K562 (cell line): ENCODE results near the gene PIGB. TPM values are rescaled to one million over a fixed set of nuclear protein-coding genes. Genes with fewer than 3 reads are reported as not detected.

Experiments
- ATAC-seq: fragments of 200-7000 bp; cut with Tn5 transposase; 3 replicates; pipeline ENCODE4 v1.9.1; 2020; ENCODE audit warnings: moderate library complexity
- BruUV-seq: library from RNA; stranded (reverse); fragments of 400-500 nt; replicated peaks from 2 replicates; lab custom pipeline; 2021; lab: Mats Ljungman, UMichigan
- CTCF ChIA-PET: fragments of 300-600 bp; formaldehyde crosslinking; extraction: SDS; loops from one replicate; lab custom pipeline; 2021; ENCODE audit warnings: low intra/inter-chr PET ratio; lab: Yijun Ruan, JAX
- POLR2A ChIA-PET: fragments of 300-600, 350-650 bp; sonication (Branson Sonifier 250); formaldehyde crosslinking; extraction: SDS; loops from one replicate; lab custom pipeline; 2021; ENCODE audit warnings: antibody characterized with exemption, inconsistent platforms; lab: Yijun Ruan, JAX
- DNase-seq, 4 experiments: peaks; one replicate each; pipeline versions ENCODE4 v3.0.0 to v3.0.0-alpha.2; 2011 to 2018; ENCODE audit warnings: low spot score in 3 of 4, mixed read lengths in 3 of 4; ENCODE audit errors: extremely low read depth in 1 of 4
- FAIRE-seq: peaks from 2 replicates; lab custom pipeline; 2011; peaks lifted over from hg19 to GRCh38; lab: Jason Lieb, UNC
- H2AFZ ChIP-seq: 2 replicates; pipeline ENCODE4 v1.6.0; 2011; ENCODE audit warnings: low read depth, low read length, control low read depth, inconsistent platforms
- H3K27ac ChIP-seq: fragments of 200-600 bp; 3 replicates; pipeline ENCODE4 v1.8.0; 2011; ENCODE audit warnings: low read depth, mild to moderate bottlenecking, control low read depth, inconsistent platforms, low read length, moderate library complexity, mixed read lengths; ENCODE audit errors: extremely low read depth
- H3K27me3 ChIP-seq, 2 experiments: fragments of 300-600 bp in 1 of 2; 2 replicates in 1 of 2; 3 replicates in 1 of 2; pipeline versions ENCODE4 v1.6.0 to v1.8.0; 2011; ENCODE audit warnings: inconsistent platforms in 2 of 2, low read length in 2 of 2, mild to moderate bottlenecking in 1 of 2, mixed read lengths in 1 of 2, moderate library complexity in 1 of 2; ENCODE audit not compliant: control insufficient read depth in 2 of 2, insufficient read depth in 2 of 2
- H3K36me3 ChIP-seq: fragments of 300-600 bp; 3 replicates; pipeline ENCODE4 v1.8.0; 2011; ENCODE audit warnings: mild to moderate bottlenecking, low read length, inconsistent platforms; ENCODE audit not compliant: control insufficient read depth, insufficient read depth
- H3K4me1 ChIP-seq, 2 experiments: fragments of 200-600 bp in 1 of 2; replicated peaks in 1 of 2; 2 replicates in 1 of 2; 3 replicates in 1 of 2; pipeline versions ENCODE4 v1.5.1 to v1.8.0; 2011; ENCODE audit warnings: inconsistent platforms in 2 of 2, low read length in 2 of 2, mild to moderate bottlenecking in 1 of 2, mixed read lengths in 1 of 2, moderate library complexity in 1 of 2; ENCODE audit not compliant: control insufficient read depth in 2 of 2, insufficient read depth in 2 of 2
- H3K4me2 ChIP-seq: 2 replicates; pipeline ENCODE4 v1.6.1; 2011; ENCODE audit warnings: low read length, control low read depth, inconsistent platforms, mixed read lengths; ENCODE audit not compliant: insufficient read depth
- H3K4me3 ChIP-seq: fragments of 200-600 bp; sonication (generic), shearing (Covaris generic); 2 replicates; pipeline ENCODE4 v1.5.1; 2016; ENCODE audit warnings: control low read depth, inconsistent platforms
- H3K79me2 ChIP-seq: fragments of 200-600 bp; 3 replicates; pipeline ENCODE4 v1.8.0; 2011; ENCODE audit warnings: low read length, inconsistent platforms; ENCODE audit not compliant: control insufficient read depth, insufficient read depth
- H3K9ac ChIP-seq, 2 experiments: 2 replicates each; pipeline versions ENCODE4 v1.6.0 to v1.6.1; 2011; ENCODE audit warnings: low read depth in 2 of 2, low read length in 2 of 2, control low read depth in 1 of 2, inconsistent platforms in 1 of 2, mild to moderate bottlenecking in 1 of 2, mixed read lengths in 1 of 2; ENCODE audit not compliant: insufficient read depth in 1 of 2
- H3K9me1 ChIP-seq: one replicate; pipeline ENCODE4 v1.6.0; 2011; ENCODE audit warnings: inconsistent platforms, mild to moderate bottlenecking, low read length, moderate library complexity; ENCODE audit not compliant: control insufficient read depth, insufficient read depth
- H3K9me3 ChIP-seq: replicated peaks from 2 replicates; pipeline ENCODE4 v1.5.1; 2011; ENCODE audit warnings: low read depth, low read length, inconsistent platforms; ENCODE audit not compliant: control insufficient read depth, insufficient read depth
- H4K20me1 ChIP-seq: replicated peaks from 2 replicates; pipeline ENCODE4 v1.6.1; 2011; ENCODE audit warnings: low read length, inconsistent platforms, mixed read lengths; ENCODE audit not compliant: control insufficient read depth, insufficient read depth
- CC2D1A ChIP-seq: fragments of 450-650 bp; IDR thresholded peaks from 2 replicates; pipeline ENCODE4 v1.6.1; 2017; ENCODE audit warnings: mild to moderate bottlenecking
- CEBPG ChIP-seq, 3 experiments: fragments of 200-800 bp in 1 of 3; sonication (Bioruptor generic) in 1 of 3; sonication (generic) in 1 of 3; formaldehyde crosslinking in 1 of 3; IDR thresholded peaks in 2 of 3; conservative IDR thresholded peaks in 1 of 3; 2 replicates each; pipeline versions ENCODE4 v1.6.1 to v1.8.0; 2016 to 2022; ENCODE audit warnings: missing compliant biosample characterization in 2 of 3, missing genetic modification characterization in 2 of 3, mild to moderate bottlenecking in 1 of 3, missing genetic modification reagents in 1 of 3
- HNRNPLL ChIP-seq: fragments of 200-400 bp; formaldehyde crosslinking; IDR thresholded peaks from 2 replicates; pipeline ENCODE4 v1.6.1; 2017; ENCODE audit warnings: low read length, low read depth, mild to moderate bottlenecking; ENCODE audit not compliant: poor library complexity, severe bottlenecking
- POU5F1 ChIP-seq: fragments of 150-350 bp; IDR thresholded peaks from 2 replicates; pipeline ENCODE4 v1.6.1; 2014; ENCODE audit warnings: borderline replicate concordance, low read length, low read depth, mild to moderate bottlenecking; ENCODE audit not compliant: partially characterized antibody
- TBL1XR1 ChIP-seq, 2 experiments: IDR thresholded peaks; 2 replicates each; pipeline ENCODE4 v1.6.1; 2012; ENCODE audit warnings: improper control_type of control experiment in 2 of 2, low read length in 2 of 2, mild to moderate bottlenecking in 1 of 2
- ZBTB8A ChIP-seq: fragments of 450-650 bp; IDR thresholded peaks from 2 replicates; pipeline ENCODE4 v1.6.1; 2018; ENCODE audit warnings: mild to moderate bottlenecking, moderate library complexity; ENCODE audit not compliant: partially characterized antibody
- ZFP30 ChIP-seq: fragments of 250-450 bp; sonication (Bioruptor Pico); IDR thresholded peaks from 2 replicates; pipeline ENCODE4 v1.8.0; 2022; ENCODE audit warnings: moderate library complexity, mild to moderate bottlenecking, inconsistent platforms, borderline replicate concordance
- ZNF407 ChIP-seq: fragments of 450-650 bp; IDR thresholded peaks from 2 replicates; pipeline ENCODE4 v1.6.1; 2016; ENCODE audit warnings: low read depth
- in situ Hi-C: fragments of 300-500 bp; cut with MboI; formaldehyde crosslinking; loops from 4 replicates; pipeline ENCODE4 v1.15.0; 2018; ENCODE audit warnings: inconsistent platforms, mixed read lengths
- intact Hi-C: fragments of 100-400 bp; cut with micrococcal nuclease; formaldehyde crosslinking; loops from 2 replicates; pipeline ENCODE4 v1.14.2; 2022
- polyA plus RNA-seq, 8 experiments: library from polyadenylated mRNA; depleted of rRNA in 4 of 8; stranded (reverse) in 5 of 8; unstranded in 3 of 8; fragments of >200 nt; fragmentation: Nextera tagmentation in 2 of 8; fragmentation: Illumina TruSeq in 1 of 8; extraction: Ambion mirVana in 2 of 8; extraction: Trizol in 1 of 8; gene quantifications; 2 replicates each; pipeline versions ENCODE4 v1.2.1 to v1.2.3, GENCODE V29; 2011 to 2014; ENCODE audit warnings: inconsistent platforms in 1 of 8, missing spikeins in 1 of 8
- total RNA-seq, 7 experiments: library from RNA; depleted of rRNA in 6 of 7; stranded (reverse); fragments of >200 nt in 6 of 7; fragmentation: Illumina TruSeq in 2 of 7; extraction: Trizol in 2 of 7; gene quantifications; 2 replicates each; pipeline versions ENCODE4 v1.2.1 to v1.2.3, GENCODE V29; 2011 to 2021; ENCODE audit warnings: low replicate concordance in 1 of 7
- TF ChIP-seq, protein P1 (sequence below), 2 experiments: IDR thresholded peaks; 2 replicates each; pipeline ENCODE4 v1.6.1; 2011; ENCODE audit warnings: borderline replicate concordance in 1 of 2, control low read depth in 1 of 2, low read depth in 1 of 2, low read length in 1 of 2, mild to moderate bottlenecking in 1 of 2, mixed read lengths in 1 of 2, moderate library complexity in 1 of 2; ENCODE audit not compliant: insufficient read depth in 1 of 2, insufficient read length in 1 of 2, poor library complexity in 1 of 2, severe bottlenecking in 1 of 2; ENCODE audit errors: extremely low read depth in 1 of 2

Gene PIGB
- total and polyA plus RNA-seq, 9 of the 15 experiments (the other 6 are each of a cell fraction or from before 2014, with no cell fraction given) = 9.9 to 32.3 (median 18.2) TPM

DNA sequence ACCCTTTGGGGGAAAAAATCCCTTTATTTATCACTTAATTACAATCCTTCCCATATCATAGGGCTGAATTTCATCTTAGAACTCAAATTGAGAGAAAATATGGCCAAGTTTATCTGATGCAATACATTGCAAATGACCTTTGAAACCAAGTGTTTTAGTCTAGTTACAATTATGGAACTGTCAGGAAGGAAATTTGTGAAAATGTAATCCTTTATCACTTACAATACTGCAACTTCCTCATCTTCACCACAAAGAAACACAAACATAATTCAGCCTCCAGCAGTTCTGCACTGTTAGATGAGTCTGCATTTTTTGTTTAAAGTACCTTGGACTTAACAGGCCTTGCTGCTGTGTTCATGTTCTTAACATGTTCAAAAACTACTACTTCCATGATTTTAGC, 84.5 kb downstream of the PIGB start:
- in situ Hi-C loops = no loop called here
- Histone ChIP-seq H2AFZ (no peak overlapping the region), H3K36me3 (peaks cover 6% of the 10 kb centered on the region; the same call in 1 of the 3 replicates), H3K27me3 (no peaks in the 10 kb centered on the region), H3K79me2 (peaks cover 96% of the 10 kb centered on the region), H3K27ac (peak overlapping the region; percentile 75), H3K4me1 (peaks cover 18 to 37% of the 10 kb centered on the region in 2 experiments), H3K4me3 (no peak overlapping the region), H3K4me2 (peak overlapping the region; percentile 70), H4K20me1 (no peaks in the 10 kb centered on the region), H3K9me3 (no peaks in the 10 kb centered on the region), H3K9ac (peak overlapping the region in 1 of 2 experiments; percentile 84; a peak in 2 of 4 replicates), H3K9me1 (no peaks in the 10 kb centered on the region)
- DNase-seq (peak; percentile 15 to 79 (median 46)), FAIRE-seq (peak; percentile 90), ATAC-seq (peak; percentile 50)
- CTCF ChIA-PET = no interaction called here
- POLR2A ChIA-PET = no interaction called here
- intact Hi-C loops = loop anchor here (2.0 kb wide), 1 partner anchor 85 kb away; the partner anchor contains the start of genes PIGB and PIGBOS1
- no TSS peak for BruUV-seq
- no peak for TF ChIP-seq CC2D1A
- no peak for TF ChIP-seq POU5F1
- TF ChIP-seq TBL1XR1 (IDR thresholded peaks at IDR 0.05; ENCODE audit: low read length in 2 of 2) = 0 out of 4 replicates have a peak, but pooled peaks of 1 of the 2 experiments have one; percentile 26
- no peak for TF ChIP-seq ZNF407
- no peak for TF ChIP-seq ZBTB8A
- no peak for TF ChIP-seq ZFP30
- TF ChIP-seq, protein P1, sequence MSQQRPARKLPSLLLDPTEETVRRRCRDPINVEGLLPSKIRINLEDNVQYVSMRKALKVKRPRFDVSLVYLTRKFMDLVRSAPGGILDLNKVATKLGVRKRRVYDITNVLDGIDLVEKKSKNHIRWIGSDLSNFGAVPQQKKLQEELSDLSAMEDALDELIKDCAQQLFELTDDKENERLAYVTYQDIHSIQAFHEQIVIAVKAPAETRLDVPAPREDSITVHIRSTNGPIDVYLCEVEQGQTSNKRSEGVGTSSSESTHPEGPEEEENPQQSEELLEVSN (IDR thresholded peaks at IDR 0.05; ENCODE audit: borderline replicate concordance in 1 of 2, extremely low read depth in 1 of 2, insufficient read depth in 1 of 2, insufficient read length in 1 of 2, low read depth in 1 of 2, low read length in 1 of 2, poor library complexity in 1 of 2, severe bottlenecking in 1 of 2) = no peak
- TF ChIP-seq CEBPG (CRISPR knock-in tag; IDR thresholded peaks at IDR 0.05) = peak; percentile 95
- peak; percentile 97 to 99 for TF ChIP-seq CEBPG (tag; conservative IDR thresholded peaks at IDR 0.05 in 1 of 2, IDR thresholded peaks at IDR 0.05 in 1 of 2)
- TF ChIP-seq HNRNPLL = no peak
